Activated T-helper 2 cell treated with anti-CD3 and anti-CD28 coated beads, Interferon-gamma antibody, Interleukin-2, Interleukin-4, amounts not matched to agents 10 μg/mL and 5 μg/mL and 100 μg/mL, durations not matched to agents 14 hours and 24 hours and 36 hours (primary cell): ENCODE measurements around the gene TAT. TPM values are rescaled to one million over a fixed set of nuclear protein-coding genes. Genes with fewer than 3 reads are reported as not detected.

Experiments
- total RNA-seq: library from RNA; stranded (reverse); gene quantifications from 2 replicates; pipeline ENCODE4 v1.2.3, GENCODE V29; 2022

Gene TAT
- total RNA-seq, 1 donor from 2014 or later = not detected

Other genes with a start within 250 kb of the TAT start
- gene CALB2, start 218.4 kb downstream of the TAT start, total RNA-seq = not detected in 2 replicates
- gene TLE7, start 135.0 kb downstream of the TAT start, total RNA-seq = not detected in 2 replicates
- 4.9 and 6.0 TPM in 2 replicates for gene ZNF23, start 114.8 kb downstream of the TAT start, total RNA-seq
- 2.1 and 2.8 TPM in 2 replicates for gene ZNF19, start 87.8 kb downstream of the TAT start, total RNA-seq
- gene CHST4, start 50.7 kb downstream of the TAT start, total RNA-seq = 0.09 TPM in 1 of 2 replicates, not detected in the other
- not detected in 2 replicates for gene MARVELD3, start 49.1 kb upstream of the TAT start, total RNA-seq
- 15.8 and 16.1 TPM in 2 replicates for gene PHLPP2, start 147.6 kb upstream of the TAT start, total RNA-seq
- 90.6 and 91.6 TPM in 2 replicates for gene AP1G1, start 231.7 kb upstream of the TAT start, total RNA-seq